Neutrophil (primary cell): Measurements from ENCODE around the gene ITGB1.
"Not testable (repeated sequence)": the region's sequence is repeated elsewhere in the genome, so short reads cannot be mapped to it uniquely, and the experiment has no call there.

Experiments
- H3K27ac ChIP-seq: fragments of 200-600 bp; sonication (generic); 2 replicates; pipeline ENCODE4 v1.5.1; 2016; ENCODE audit warnings: mild to moderate bottlenecking, moderate library complexity
- H3K27me3 ChIP-seq: fragments of 200-600 bp; sonication (generic); 2 replicates; pipeline ENCODE4 v1.6.0; 2016; ENCODE audit warnings: mild to moderate bottlenecking
- H3K36me3 ChIP-seq: fragments of 200-600 bp; sonication (generic); 2 replicates; pipeline ENCODE4 v1.5.1; 2017
- H3K4me1 ChIP-seq, 2 experiments: fragments of 200-600 bp in 1 of 2; sonication (generic) in 1 of 2; 1 replicate in 1 of 2; 2 replicates in 1 of 2; pipeline versions ENCODE4 v1.5.1 to v1.6.1; 2013 to 2016; ENCODE audit warnings: low read depth in 1 of 2, low read length in 1 of 2, mild to moderate bottlenecking in 1 of 2, moderate library complexity in 1 of 2; ENCODE audit not compliant: control insufficient read depth in 1 of 2, insufficient read depth in 1 of 2
- H3K4me3 ChIP-seq, 2 experiments: fragments of 200-600 bp in 1 of 2; sonication (generic) in 1 of 2; 1 replicate in 1 of 2; 2 replicates in 1 of 2; pipeline ENCODE4 v1.5.1; 2013 to 2016; ENCODE audit warnings: low read depth in 1 of 2, low read length in 1 of 2, mild to moderate bottlenecking in 1 of 2, moderate library complexity in 1 of 2
- H3K9me3 ChIP-seq: fragments of 200-600 bp; sonication (generic); 2 replicates; pipeline ENCODE4 v1.5.1; 2016
- CTCF ChIP-seq: fragments of 200-600 bp; sonication (generic); IDR thresholded peaks from 2 replicates; pipeline ENCODE4 v1.5.1; 2016; ENCODE audit warnings: antibody characterized with exemption

Gene ITGB1

DNA sequence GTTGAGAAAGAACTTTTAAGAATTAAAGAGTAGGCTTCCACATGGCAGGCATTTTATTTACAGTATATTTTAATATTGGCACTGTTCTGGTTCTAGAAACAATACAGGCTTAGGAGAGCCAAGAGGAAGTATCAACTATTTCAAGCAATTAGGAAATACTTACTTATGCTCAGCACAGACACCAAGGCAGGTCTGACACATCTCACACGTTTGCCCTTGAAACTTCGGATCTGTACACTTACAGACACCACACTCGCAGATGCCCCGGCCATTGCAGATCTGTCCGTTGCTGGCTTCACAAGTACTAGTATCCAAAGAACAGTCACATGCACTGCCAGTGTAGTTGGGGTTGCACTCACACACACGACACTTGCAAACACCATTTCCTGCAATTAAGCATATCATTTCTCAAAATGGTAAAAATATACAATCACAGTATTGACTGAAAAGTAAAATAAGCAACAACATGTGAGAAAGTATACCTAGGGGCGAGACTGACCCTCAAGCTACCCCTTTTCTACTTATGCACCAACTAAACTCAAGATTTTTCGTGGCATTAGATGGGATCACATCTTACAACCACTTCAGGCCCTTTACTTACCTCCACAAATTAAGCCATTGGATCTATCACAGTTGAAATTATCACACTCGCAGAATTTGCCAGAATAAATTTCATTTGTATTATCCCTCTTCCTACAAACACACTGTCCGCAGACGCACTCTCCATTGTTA lies 46.6 kb downstream of the ITGB1 start:
- H3K27me3 ChIP-seq, result no peaks in the 10 kb centered on the region
- TF ChIP-seq CTCF, result no peak
- H3K36me3 ChIP-seq, result peaks cover 14% of the 10 kb centered on the region
- no peaks in the 10 kb centered on the region for H3K9me3 ChIP-seq
- no peak overlapping the region for H3K4me3 ChIP-seq
- H3K27ac ChIP-seq, result no peak overlapping the region
- H3K4me1 ChIP-seq, result peaks cover 0 to 9% of the 10 kb centered on the region in 2 experiments

GRCh38 chr10:32909970-32910369 lies 48.1 kb downstream of the ITGB1 start:
- not testable (repeated sequence) for H3K4me3 ChIP-seq, H3K9me3 ChIP-seq, H3K27ac ChIP-seq, H3K4me1 ChIP-seq, H3K27me3 ChIP-seq
- H3K36me3 ChIP-seq, result peaks cover 25% of the 10 kb centered on the region

GRCh38 chr10:32909456-32909855 lies 48.6 kb downstream of the ITGB1 start:
- Histone ChIP-seq H3K9me3 (no peaks in the 10 kb centered on the region), H3K27ac (no peak overlapping the region), H3K4me1 (peaks cover 0 to 9% of the 10 kb centered on the region in 2 experiments), H3K36me3 (peaks cover 25% of the 10 kb centered on the region), H3K27me3 (no peaks in the 10 kb centered on the region), H3K4me3 (no peak overlapping the region)
- TF ChIP-seq CTCF, result no peak

GRCh38 chr10:32906595-32906994 lies 51.4 kb downstream of the ITGB1 start:
- no peak overlapping the region for H3K4me3 ChIP-seq
- no peaks in the 10 kb centered on the region for H3K27me3 ChIP-seq
- H3K27ac ChIP-seq, result no peak overlapping the region
- H3K9me3 ChIP-seq, result no peaks in the 10 kb centered on the region
- H3K36me3 ChIP-seq, result peaks cover 31% of the 10 kb centered on the region
- TF ChIP-seq CTCF, result no peak
- H3K4me1 ChIP-seq, result peaks cover 0 to 9% of the 10 kb centered on the region in 2 experiments

DNA sequence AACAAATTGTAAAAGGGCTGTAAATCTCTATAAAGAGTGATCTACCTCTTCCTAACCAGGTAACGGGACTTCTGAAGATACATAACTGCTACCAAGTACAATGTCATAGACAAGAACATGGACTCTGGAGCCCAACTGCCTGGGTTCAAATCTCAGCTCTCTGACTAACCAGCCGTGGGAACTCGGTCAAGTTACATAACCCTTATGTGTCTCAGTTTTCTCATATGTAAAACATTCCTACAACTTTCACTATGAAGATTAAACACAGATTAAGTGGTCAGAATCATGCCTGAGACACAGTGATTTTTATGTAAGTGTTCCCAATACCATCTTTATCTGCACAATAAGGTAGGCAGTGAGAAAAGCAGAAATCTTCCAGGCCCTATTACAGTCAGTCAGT lies 52.6 kb downstream of the ITGB1 start:
- Histone ChIP-seq H3K36me3 (peaks cover 31% of the 10 kb centered on the region), H3K4me1 (no peaks in the 10 kb centered on the region), H3K9me3 (no peaks in the 10 kb centered on the region), H3K4me3 (no peak overlapping the region), H3K27ac (no peak overlapping the region), H3K27me3 (no peaks in the 10 kb centered on the region)
- no peak for TF ChIP-seq CTCF

DNA sequence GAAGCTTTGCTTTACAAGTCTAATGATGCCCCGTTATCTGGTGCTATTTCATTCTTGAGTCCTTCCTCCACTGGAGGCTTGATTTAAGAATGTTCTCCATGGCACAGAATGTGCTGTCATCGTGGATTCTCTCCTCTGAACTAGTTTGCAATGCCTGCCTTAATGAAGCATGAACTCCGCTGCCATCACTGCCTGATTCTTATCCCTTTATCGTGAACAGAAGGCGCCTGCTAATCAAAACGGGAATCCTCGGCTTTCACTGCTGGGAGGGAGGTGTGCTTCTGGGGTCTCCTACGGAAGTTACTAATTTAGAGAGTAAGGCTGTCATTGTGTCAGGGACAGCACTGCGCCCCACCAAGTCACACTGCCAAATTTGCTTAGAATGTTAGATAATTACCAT lies 56.2 kb downstream of the ITGB1 start:
- Histone ChIP-seq H3K4me1 (no peaks in the 10 kb centered on the region), H3K36me3 (peaks cover 18% of the 10 kb centered on the region), H3K9me3 (no peaks in the 10 kb centered on the region), H3K4me3 (no peak overlapping the region), H3K27ac (no peak overlapping the region), H3K27me3 (no peaks in the 10 kb centered on the region)
- no peak for TF ChIP-seq CTCF

GRCh38 chr10:32895200-32895968 lies 62.6 kb downstream of the ITGB1 start:
- H3K4me3 ChIP-seq, H3K9me3 ChIP-seq, H3K27ac ChIP-seq, H3K36me3 ChIP-seq, H3K27me3 ChIP-seq, H3K4me1 ChIP-seq: not testable (repeated sequence)
